ENCODE data around the gene IGFALS. TPM values are rescaled to one million over a fixed set of nuclear protein-coding genes. Genes with fewer than 3 reads are reported as not detected.

The IGFALS gene
- 1.2 and 3.0 TPM in 2 replicates for polyA plus RNA-seq
- 0.35 and 0.97 TPM in 2 replicates for polyA minus RNA-seq

DNA sequence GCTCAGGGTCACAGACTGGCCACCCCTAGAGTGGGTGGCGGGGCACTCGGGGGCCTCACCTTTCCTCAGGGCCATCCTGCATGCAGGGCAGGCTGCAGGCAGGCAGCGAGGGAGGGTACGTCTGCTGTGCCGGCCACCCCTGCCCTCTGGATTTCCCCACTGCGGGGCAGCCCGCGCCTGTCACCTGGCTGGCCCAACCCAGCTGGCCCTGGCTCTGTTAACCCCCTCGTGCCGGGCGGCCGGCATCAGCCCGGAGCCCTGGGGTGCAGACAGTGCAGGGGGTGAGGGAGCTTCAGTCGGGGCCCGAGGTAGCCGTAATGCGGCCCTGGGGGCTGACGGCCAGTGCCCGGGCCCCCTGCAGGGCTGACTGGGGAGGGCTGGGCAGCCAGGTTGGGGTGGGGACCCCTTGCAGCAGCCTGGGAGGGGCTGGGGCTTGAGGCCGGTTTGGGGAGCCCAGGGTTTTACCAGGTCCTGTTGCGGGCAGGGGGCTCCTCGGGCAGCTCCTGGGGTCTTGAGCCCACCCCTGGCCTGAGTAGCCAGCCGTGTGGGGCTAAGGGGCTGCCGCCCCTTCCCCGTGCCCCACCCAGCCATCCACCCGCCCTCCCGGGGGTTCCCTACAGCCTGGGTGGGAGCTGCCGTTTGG lies at the start of gene IGFALS:
Gene IGFALS (minus strand): TSS at position 128 of the 643 bp plus-strand sequence. CDS start 53 bp downstream, at position 75.
- H2AFZ ChIP-seq (ENCODE audit: low read depth, low read length), result no peak within 1 kb of the TSS
- no peak within 1 kb of the TSS for H3K4me3 ChIP-seq (ENCODE audit: low read length)
- no peaks in the 10 kb centered on the region for H3K27me3 ChIP-seq (ENCODE audit: insufficient read depth, low read depth, low read length)
- no peak within 1 kb of the TSS for H3K4me2 ChIP-seq (ENCODE audit: low read length)
- H3K79me2 ChIP-seq (replicated peaks; ENCODE audit: insufficient read depth, low read length), result no peaks in the 10 kb centered on the region
- H3F3A ChIP-seq (ENCODE audit: insufficient read depth, low read length, poor library complexity, severe bottlenecking), result no peaks in the 10 kb centered on the region
- no peaks in the 10 kb centered on the region for H3K9me2 ChIP-seq (ENCODE audit: insufficient read depth, low read length)
- H3K27ac ChIP-seq (ENCODE audit: low read length), result no peak within 1 kb of the TSS
- no peak for TF ChIP-seq RAD21 (conservative IDR thresholded peaks at IDR 0.05)
- no peak for TF ChIP-seq SMC3 (conservative IDR thresholded peaks at IDR 0.05; ENCODE audit: poor library complexity)
- no peak for TF ChIP-seq TAF1 (IDR thresholded peaks at IDR 0.05; ENCODE audit: low read depth)
- no peak for TF ChIP-seq EZH2 (IDR thresholded peaks at IDR 0.05; ENCODE audit: borderline replicate concordance, insufficient read depth, low read length, poor library complexity, severe bottlenecking)
- TF ChIP-seq, protein P1, sequence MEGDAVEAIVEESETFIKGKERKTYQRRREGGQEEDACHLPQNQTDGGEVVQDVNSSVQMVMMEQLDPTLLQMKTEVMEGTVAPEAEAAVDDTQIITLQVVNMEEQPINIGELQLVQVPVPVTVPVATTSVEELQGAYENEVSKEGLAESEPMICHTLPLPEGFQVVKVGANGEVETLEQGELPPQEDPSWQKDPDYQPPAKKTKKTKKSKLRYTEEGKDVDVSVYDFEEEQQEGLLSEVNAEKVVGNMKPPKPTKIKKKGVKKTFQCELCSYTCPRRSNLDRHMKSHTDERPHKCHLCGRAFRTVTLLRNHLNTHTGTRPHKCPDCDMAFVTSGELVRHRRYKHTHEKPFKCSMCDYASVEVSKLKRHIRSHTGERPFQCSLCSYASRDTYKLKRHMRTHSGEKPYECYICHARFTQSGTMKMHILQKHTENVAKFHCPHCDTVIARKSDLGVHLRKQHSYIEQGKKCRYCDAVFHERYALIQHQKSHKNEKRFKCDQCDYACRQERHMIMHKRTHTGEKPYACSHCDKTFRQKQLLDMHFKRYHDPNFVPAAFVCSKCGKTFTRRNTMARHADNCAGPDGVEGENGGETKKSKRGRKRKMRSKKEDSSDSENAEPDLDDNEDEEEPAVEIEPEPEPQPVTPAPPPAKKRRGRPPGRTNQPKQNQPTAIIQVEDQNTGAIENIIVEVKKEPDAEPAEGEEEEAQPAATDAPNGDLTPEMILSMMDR (IDR thresholded peaks at IDR 0.05; ENCODE audit: poor library complexity, severe bottlenecking), result no peak
- TF ChIP-seq, protein P2, sequence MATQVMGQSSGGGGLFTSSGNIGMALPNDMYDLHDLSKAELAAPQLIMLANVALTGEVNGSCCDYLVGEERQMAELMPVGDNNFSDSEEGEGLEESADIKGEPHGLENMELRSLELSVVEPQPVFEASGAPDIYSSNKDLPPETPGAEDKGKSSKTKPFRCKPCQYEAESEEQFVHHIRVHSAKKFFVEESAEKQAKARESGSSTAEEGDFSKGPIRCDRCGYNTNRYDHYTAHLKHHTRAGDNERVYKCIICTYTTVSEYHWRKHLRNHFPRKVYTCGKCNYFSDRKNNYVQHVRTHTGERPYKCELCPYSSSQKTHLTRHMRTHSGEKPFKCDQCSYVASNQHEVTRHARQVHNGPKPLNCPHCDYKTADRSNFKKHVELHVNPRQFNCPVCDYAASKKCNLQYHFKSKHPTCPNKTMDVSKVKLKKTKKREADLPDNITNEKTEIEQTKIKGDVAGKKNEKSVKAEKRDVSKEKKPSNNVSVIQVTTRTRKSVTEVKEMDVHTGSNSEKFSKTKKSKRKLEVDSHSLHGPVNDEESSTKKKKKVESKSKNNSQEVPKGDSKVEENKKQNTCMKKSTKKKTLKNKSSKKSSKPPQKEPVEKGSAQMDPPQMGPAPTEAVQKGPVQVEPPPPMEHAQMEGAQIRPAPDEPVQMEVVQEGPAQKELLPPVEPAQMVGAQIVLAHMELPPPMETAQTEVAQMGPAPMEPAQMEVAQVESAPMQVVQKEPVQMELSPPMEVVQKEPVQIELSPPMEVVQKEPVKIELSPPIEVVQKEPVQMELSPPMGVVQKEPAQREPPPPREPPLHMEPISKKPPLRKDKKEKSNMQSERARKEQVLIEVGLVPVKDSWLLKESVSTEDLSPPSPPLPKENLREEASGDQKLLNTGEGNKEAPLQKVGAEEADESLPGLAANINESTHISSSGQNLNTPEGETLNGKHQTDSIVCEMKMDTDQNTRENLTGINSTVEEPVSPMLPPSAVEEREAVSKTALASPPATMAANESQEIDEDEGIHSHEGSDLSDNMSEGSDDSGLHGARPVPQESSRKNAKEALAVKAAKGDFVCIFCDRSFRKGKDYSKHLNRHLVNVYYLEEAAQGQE (IDR thresholded peaks at IDR 0.05; ENCODE audit: borderline replicate concordance), result no peak
- no peak for TF ChIP-seq POLR2AphosphoS5 (IDR thresholded peaks at IDR 0.05)
- no peak for TF ChIP-seq MXI1 (conservative IDR thresholded peaks at IDR 0.05; ENCODE audit: poor library complexity, severe bottlenecking)
- TF ChIP-seq EP300 (conservative IDR thresholded peaks at IDR 0.05; ENCODE audit: poor library complexity, severe bottlenecking), result no peak
- H3K9ac ChIP-seq (ENCODE audit: low read length), result no peak within 1 kb of the TSS
- H4K20me1 ChIP-seq (ENCODE audit: insufficient read depth), result no peaks in the 10 kb centered on the region
- no peaks in the 10 kb centered on the region for H3K36me3 ChIP-seq (ENCODE audit: insufficient read depth, low read length)
- H3K9me3 ChIP-seq (ENCODE audit: low read length), result no peaks in the 10 kb centered on the region

DNA sequence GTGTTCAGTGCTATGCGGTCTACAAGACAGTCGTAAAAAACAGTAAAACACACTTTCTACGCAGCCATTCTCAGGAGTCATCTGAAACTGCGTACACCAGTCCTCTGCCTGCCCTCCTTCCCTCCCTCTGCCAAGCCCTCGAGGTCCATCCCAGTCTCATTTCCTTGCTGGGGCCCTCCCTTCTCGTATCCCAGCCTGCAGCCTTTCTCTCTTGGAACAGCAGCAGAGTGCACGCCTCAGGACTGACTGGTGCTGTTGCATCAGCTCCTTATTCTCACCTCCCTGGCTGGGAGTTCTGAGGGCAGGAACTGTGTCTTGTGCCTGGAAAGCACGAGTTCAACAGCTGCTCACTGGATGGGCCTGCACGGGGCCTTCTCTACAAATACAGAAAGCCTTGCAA lies 46.0 kb upstream of the IGFALS start:
- TF ChIP-seq, protein P2 (IDR thresholded peaks at IDR 0.05; ENCODE audit: borderline replicate concordance), result no peak
- no peak for TF ChIP-seq TAF1 (IDR thresholded peaks at IDR 0.05; ENCODE audit: low read depth)
- TF ChIP-seq POLR2AphosphoS5 (IDR thresholded peaks at IDR 0.05), result no peak
- TF ChIP-seq RAD21 (conservative IDR thresholded peaks at IDR 0.05), result no peak
- TF ChIP-seq EP300 (conservative IDR thresholded peaks at IDR 0.05; ENCODE audit: poor library complexity, severe bottlenecking), result no peak
- TF ChIP-seq, protein P1 (IDR thresholded peaks at IDR 0.05; ENCODE audit: poor library complexity, severe bottlenecking), result no peak
- TF ChIP-seq MXI1 (conservative IDR thresholded peaks at IDR 0.05; ENCODE audit: poor library complexity, severe bottlenecking), result no peak
- TF ChIP-seq EZH2 (IDR thresholded peaks at IDR 0.05; ENCODE audit: borderline replicate concordance, insufficient read depth, low read length, poor library complexity, severe bottlenecking), result no peak
- no peak for TF ChIP-seq SMC3 (conservative IDR thresholded peaks at IDR 0.05; ENCODE audit: poor library complexity)
- Histone ChIP-seq H3F3A (ENCODE audit: insufficient read depth, low read length, poor library complexity, severe bottlenecking) (no peaks in the 10 kb centered on the region), H4K20me1 (ENCODE audit: insufficient read depth) (no peaks in the 10 kb centered on the region), H3K27me3 (ENCODE audit: insufficient read depth, low read depth, low read length) (no peaks in the 10 kb centered on the region), H3K9me3 (ENCODE audit: low read length) (no peaks in the 10 kb centered on the region), H3K9ac (ENCODE audit: low read length) (no peak overlapping the region), H2AFZ (ENCODE audit: low read depth, low read length) (no peak overlapping the region), H3K36me3 (ENCODE audit: insufficient read depth, low read length) (no peaks in the 10 kb centered on the region), H3K4me3 (ENCODE audit: low read length) (no peak overlapping the region), H3K79me2 (replicated peaks; ENCODE audit: insufficient read depth, low read length) (no peaks in the 10 kb centered on the region), H3K4me2 (ENCODE audit: low read length) (no peak overlapping the region), H3K27ac (ENCODE audit: low read length) (no peak overlapping the region), H3K9me2 (ENCODE audit: insufficient read depth, low read length) (no peaks in the 10 kb centered on the region)

All from neural cell (in vitro differentiated cells).